Inflammatory macrophage (primary cell): ENCODE results near the gene ERMP1.
"Not testable (repeated sequence)": the region's sequence is repeated elsewhere in the genome, so short reads cannot be mapped to it uniquely, and the experiment has no call there.

ENCODE experiments used
- DNase-seq, 2 donors: peaks; one replicate each; pipeline ENCODE4 v3.0.0-alpha.2; 2020 to 2022
- total RNA-seq, 18 experiments: gene quantifications; one replicate each; lab custom pipeline; 2026; ENCODE audit warnings: mixed read lengths in 6 of 18, inconsistent platforms in 2 of 18; lab: John Stamatoyannopoulos, UW

Gene ERMP1
- 59.8 to 283 (median 147) reads per million in 18 experiments for total RNA-seq

DNA sequence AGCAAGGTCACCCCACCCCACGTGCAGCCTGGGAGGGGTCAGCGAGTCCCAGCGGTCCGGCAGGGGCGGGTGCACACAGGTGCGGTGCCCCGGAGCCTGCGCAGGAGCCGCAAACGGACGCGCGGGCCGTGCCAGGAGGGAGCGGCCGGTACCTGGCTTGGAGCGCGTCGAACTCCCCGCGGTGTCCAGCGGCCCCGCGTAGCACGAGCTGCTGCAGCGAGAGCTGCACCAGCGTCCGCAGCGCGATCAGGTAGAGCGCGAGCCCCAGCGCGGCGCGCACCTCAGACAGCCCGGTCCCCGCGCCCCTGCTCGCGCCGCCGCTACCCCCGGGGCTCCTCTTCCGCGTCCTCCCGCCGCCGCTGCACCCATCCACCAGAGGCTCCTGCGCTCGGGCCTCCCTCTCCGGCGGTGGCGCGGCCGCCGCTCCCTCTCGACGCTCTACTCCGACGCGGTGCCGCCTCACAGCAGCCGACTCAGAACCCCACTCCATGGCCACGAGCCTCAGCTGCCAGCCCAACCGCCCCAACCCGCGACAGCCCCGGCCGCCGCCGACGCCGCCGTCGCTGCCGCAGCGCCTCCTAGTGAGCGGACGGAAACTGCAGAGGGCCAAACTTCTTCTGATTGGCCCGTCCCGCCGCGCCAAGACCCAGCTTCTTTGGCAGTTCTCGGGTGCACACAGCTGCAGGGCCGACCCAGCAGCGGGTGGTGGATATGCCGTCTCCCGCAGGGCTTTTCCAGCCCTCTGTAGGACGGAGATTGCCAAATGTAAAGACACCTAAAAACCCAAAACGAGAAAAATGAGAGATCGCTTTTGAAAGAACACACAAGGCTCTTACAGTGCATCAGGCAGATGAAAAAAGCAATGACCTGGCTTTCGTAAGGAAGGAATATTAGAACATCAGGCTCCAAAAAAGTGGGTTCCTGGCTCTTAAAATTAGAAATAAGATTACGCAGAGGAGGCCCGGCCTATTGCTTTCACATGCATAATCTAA is at the start of gene ERMP1:
Gene ERMP1 (minus strand): TSS at position 580 of the 992 bp plus-strand sequence. CDS start 90 bp downstream, at position 490.
- DNase-seq: peak; percentile 84 to 86

GRCh38 chr9:5882244-5883012 is 49.5 kb upstream of the ERMP1 start:
- DNase-seq: not testable (repeated sequence)

- no peak for DNase-seq
These were observed 46.7 kb upstream of the ERMP1 start for GRCh38 chr9:5879419-5880181.

GRCh38 chr9:5876711-5877110 is 43.8 kb upstream of the ERMP1 start:
- no peak for DNase-seq

- DNase-seq: no peak
These were observed 43.1 kb upstream of the ERMP1 start for GRCh38 chr9:5876026-5876425.

GRCh38 chr9:5874048-5874447 is 41.1 kb upstream of the ERMP1 start:
- no peak for DNase-seq

DNA sequence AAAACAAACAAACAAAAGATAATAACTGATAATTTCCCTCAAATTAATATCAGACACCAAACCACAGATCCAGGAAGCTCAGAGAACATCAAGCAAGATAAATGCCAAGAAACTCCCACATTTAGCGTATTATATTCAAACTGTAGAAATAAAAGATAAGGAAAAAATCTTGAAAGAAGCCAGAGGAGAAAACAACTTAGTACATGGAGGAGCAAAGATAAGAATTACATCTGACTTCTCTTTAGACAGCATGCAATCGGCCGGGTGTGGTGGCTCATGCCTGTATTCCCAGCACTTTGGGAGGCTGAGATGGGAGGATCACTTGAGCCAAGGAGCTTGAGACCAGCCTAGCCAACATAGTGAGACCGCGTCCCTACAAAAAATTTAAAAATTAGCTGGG is 40.5 kb upstream of the ERMP1 start:
- DNase-seq: no peak

- no peak for DNase-seq
These were observed 39.6 kb upstream of the ERMP1 start for GRCh38 chr9:5872511-5872910.

GRCh38 chr9:5871785-5872184 is 38.9 kb upstream of the ERMP1 start:
- DNase-seq: no peak

DNA sequence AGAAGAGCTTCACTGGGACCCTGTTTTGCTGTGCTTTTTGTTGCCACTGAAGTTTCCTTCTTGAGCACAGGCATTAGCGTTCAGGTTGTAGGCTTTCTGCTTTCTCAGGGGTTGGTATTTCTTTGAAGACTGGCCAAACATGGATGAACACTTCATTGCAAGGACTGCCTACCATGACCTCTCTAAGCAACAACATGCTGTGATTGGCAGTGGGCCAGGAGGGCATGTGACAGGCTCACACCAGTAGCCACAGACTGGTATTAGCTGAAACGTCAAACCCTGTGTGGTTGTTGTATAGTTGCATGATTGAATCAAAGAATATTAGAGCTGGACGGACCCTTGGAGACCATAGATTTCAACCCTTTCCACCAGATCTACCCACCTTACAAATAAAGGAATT is 37.8 kb upstream of the ERMP1 start:
- no peak for DNase-seq

- no peak for DNase-seq
These were observed 37.1 kb upstream of the ERMP1 start for GRCh38 chr9:5870020-5870339.

- no peak for DNase-seq
These were observed 36.5 kb upstream of the ERMP1 start for GRCh38 chr9:5869315-5870019.

DNA sequence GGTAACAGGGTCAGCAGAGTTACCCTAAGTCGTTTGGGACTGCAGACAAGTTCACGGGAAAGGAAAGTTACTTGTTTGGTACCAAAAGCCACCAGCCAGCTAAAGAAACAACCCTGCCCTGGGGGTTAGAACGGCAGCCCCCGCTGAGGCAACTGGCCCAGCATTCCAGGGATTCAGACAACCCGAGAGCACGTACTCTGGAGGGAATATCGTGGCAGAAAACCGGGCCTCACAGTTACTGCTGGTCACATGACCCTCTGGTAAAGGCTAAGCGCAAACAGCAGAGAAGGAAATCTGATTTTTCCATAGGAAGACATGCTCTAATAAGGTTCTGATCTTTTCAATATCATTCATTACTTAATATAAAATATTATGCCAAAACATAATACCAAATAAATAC is 35.3 kb upstream of the ERMP1 start:
- DNase-seq: no peak

DNA sequence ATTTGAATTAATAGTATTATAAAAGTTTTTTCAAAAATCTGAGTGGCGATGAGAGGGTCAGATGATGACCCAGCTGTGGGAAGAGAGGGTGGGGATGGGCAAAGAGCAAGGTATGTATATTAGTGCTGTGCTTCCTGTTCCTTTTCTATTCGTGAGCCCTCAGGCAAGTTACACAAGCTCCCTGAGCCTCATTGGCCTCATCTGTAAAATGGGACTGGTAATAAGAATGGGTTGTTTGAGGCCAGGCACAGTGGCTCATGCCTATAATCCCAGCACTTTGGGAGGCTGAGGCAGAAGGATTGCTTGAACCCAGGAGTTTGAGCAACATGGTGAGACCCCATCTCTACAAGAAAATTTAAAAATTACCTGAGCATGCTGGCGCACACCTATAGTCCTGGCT is 33.8 kb upstream of the ERMP1 start:
- DNase-seq: no peak

DNA sequence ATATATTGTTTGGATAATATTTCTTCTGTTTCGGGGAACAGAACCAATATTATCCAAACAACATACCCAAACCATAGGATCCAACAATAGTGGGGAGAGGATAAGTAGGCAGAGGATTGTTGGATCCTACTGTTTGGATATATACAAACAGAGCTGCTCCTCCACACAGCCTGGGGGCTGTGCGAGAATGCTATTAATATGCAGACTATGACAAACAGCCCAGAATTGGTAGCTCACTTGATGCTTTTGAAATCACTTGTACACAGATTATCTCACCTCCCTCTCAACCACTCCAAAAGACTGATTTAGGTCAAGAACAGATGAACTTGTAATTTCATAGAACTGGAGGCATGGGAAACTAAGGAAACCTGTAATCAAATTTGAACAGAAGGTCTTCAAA is 33.4 kb upstream of the ERMP1 start:
- no peak for DNase-seq

GRCh38 chr9:5864446-5864845 is 31.5 kb upstream of the ERMP1 start:
- no peak for DNase-seq

- DNase-seq: no peak
These were observed 30.3 kb upstream of the ERMP1 start for GRCh38 chr9:5863092-5863746.

GRCh38 chr9:5858833-5859232 is 25.9 kb upstream of the ERMP1 start:
- DNase-seq: no peak

DNA sequence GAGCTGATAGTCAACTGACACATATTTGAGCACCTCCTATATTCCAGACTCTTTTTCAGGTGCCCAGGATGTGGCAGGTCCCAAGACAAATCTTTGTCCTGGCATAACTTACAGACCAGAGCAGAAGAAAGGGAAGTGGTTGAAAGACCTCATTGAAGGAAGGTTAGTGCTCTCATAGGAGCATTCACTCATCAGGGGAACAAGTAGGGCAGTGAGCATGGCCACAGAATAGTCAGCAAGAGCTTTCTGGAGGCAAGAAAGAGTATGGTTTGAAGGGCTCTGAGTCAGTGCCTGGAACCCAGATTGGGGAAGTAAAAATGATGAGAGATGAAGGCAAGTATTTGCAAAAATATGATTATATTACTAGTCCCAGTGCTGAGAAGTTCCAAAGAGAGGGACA is 25.0 kb upstream of the ERMP1 start:
- DNase-seq: peak; percentile 72 to 83

GRCh38 chr9:5854063-5854790 is 21.3 kb upstream of the ERMP1 start:
- no peak for DNase-seq

DNA sequence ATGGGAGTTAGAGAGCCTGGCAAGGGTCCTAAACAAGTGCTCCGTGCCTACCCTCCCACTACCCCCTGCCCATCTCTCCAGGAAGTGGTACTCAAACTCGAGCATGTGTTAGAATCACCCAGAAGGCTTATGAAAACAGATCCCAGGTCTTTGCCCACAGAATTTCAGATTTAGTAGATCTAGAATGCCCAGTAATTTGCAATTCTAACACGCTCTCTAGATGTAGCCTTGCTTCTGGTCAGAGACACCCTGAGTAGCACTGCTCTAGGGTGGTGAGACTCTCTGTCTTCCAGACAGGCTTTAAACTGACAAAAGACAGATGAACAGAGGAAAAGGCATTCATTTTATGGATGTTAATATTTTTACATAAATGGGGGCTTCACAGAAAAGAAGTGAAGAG is 20.7 kb upstream of the ERMP1 start:
- no peak for DNase-seq
